Measurements from ENCODE around the gene ICA1.
"Not testable (repeated sequence)": the region's sequence is repeated elsewhere in the genome, so short reads cannot be mapped to it uniquely, and the experiment has no call there.

ICA1 gene

GRCh38 chr7:8103282-8103681, 158.7 kb downstream of the ICA1 start:
- TF ChIP-seq CTCF (conservative IDR thresholded peaks at IDR 0.05; ENCODE audit: low read depth, low read length): no peak
- DNase-seq (ENCODE audit: low read depth): no peak

GRCh38 chr7:8101292-8101691, 160.7 kb downstream of the ICA1 start:
- not testable (repeated sequence) for H3K4me3 ChIP-seq (ENCODE audit: low read length); DNase-seq (ENCODE audit: low read depth)

More at GRCh38 chr7:8103282-8103681, 158.7 kb downstream of the ICA1 start:
- no peak overlapping the region for H3K4me3 ChIP-seq (ENCODE audit: low read length)

DNA sequence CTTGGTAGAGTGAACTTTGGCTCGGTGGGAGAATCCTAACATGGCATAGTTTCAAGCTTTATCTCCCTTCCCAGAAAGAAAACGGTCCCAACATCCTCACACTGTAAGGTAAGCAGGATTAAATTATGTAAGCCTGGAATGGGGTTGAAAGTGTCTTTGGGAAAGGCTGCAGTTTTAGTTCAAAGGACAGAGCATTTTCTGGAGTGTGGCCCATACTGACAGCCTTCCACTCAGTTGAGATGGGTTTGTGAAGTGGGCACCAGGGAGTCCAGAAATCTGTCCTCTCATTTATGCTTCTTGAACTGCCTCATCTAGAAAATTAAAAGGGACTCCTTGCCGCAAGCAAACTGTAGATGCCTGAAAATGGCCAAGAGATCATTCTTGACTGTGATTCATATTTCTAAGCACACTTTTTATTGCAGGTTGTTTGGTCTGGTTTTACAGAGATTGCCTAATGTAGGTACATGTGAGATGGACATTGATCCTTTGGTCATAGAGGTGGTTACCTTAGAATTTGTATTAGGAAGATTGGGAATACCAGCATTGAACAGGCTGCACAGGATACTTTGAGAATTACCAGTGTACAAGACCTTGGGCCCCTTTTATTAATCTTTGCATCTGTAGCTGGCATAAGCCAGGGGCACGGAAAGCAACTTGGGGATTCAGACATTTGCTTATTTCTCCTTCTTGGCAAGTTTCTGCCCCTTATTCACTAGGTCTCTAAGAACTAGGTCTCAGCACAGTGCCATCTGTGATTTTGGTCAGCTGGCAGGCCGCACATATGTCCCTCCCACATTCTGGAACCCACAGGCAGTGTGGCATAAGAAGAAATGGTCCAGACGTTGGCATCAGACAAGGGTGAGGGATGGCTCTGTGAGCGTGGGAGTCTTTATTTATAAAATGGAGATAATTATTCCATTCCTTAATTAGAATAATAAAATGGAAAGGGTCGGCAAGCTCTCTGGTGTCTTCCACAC, 167.5 kb downstream of the ICA1 start:
- TF ChIP-seq CTCF (conservative IDR thresholded peaks at IDR 0.05; ENCODE audit: low read depth, low read length): no peak
- no peak overlapping the region for H3K4me3 ChIP-seq (ENCODE audit: low read length)
- no peak for DNase-seq (ENCODE audit: low read depth)

- peak; percentile 3 for DNase-seq (ENCODE audit: low read depth)
- no peak for TF ChIP-seq CTCF (conservative IDR thresholded peaks at IDR 0.05; ENCODE audit: low read depth, low read length)
- no peak overlapping the region for H3K4me3 ChIP-seq (ENCODE audit: low read length)
Measured at GRCh38 chr7:8092140-8092539, 169.8 kb downstream of the ICA1 start.

- DNase-seq (ENCODE audit: low read depth): no peak
- no peak overlapping the region for H3K4me3 ChIP-seq (ENCODE audit: low read length)
- no peak for TF ChIP-seq CTCF (conservative IDR thresholded peaks at IDR 0.05; ENCODE audit: low read depth, low read length)
Measured at GRCh38 chr7:8089036-8089780, 172.8 kb downstream of the ICA1 start.

DNA sequence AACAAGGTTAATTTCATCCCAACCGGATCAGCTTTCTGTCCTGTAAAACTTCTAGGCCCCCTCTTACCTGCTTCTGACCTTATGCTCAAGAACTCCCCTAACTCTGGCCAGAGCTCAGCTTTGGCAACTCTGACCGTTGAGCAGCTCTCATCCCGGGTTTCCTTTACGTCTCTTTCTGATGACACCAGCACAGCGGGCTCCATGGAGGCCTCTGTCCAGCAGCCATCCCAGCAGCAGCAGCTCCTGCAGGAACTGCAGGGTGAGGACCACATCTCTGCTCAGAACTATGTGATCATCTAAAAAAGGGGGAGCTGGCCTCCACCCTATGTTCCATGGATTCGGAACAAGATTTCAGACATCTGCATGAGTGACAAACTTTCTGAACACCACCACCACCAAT, 175.7 kb downstream of the ICA1 start:
- TF ChIP-seq CTCF (conservative IDR thresholded peaks at IDR 0.05; ENCODE audit: low read depth, low read length): no peak
- no peak overlapping the region for H3K4me3 ChIP-seq (ENCODE audit: low read length)
- DNase-seq (ENCODE audit: low read depth): no peak

- no peak for DNase-seq (ENCODE audit: low read depth)
- no peak overlapping the region for H3K4me3 ChIP-seq (ENCODE audit: low read length)
- no peak for TF ChIP-seq CTCF (conservative IDR thresholded peaks at IDR 0.05; ENCODE audit: low read depth, low read length)
Measured at GRCh38 chr7:8085420-8085819, 176.5 kb downstream of the ICA1 start.
